H1 (cell line): ENCODE results near the gene RAP1GAP. TPM values are rescaled to one million over a fixed set of nuclear protein-coding genes. Genes with fewer than 3 reads are reported as not detected.
A peak's percentile ranks its signal among the peaks of the same experiment; 100 is the strongest.

Experiments used
- CTCF ChIA-PET: fragments of 300-600 bp; sonication (Branson Sonifier 250); formaldehyde crosslinking; loops from one replicate; lab custom pipeline; 2021; ENCODE audit not compliant: partially characterized antibody; lab: Charles Lee
- POLR2A ChIA-PET: fragments of 300-600 bp; sonication (Branson Sonifier 250); formaldehyde crosslinking; loops from one replicate; lab custom pipeline; 2021; ENCODE audit warnings: inconsistent platforms; ENCODE audit not compliant: partially characterized antibody; lab: Charles Lee
- DNase-seq, 2 experiments: peaks; one replicate each; pipeline versions ENCODE4 v3.0.0 to v3.0.0-alpha.2; 2010 to 2022; ENCODE audit warnings: low spot score in 2 of 2, low read depth in 1 of 2, mixed read lengths in 1 of 2
- FAIRE-seq: peaks from 2 replicates; lab custom pipeline; 2011; peaks lifted over from hg19 to GRCh38; lab: Jason Lieb, UNC
- H2AFZ ChIP-seq: 2 replicates; pipeline ENCODE4 v1.8.1; 2012; ENCODE audit warnings: low read length, inconsistent platforms
- H2AK5ac ChIP-seq: 2 replicates; pipeline ENCODE4 v1.6.1; 2013; ENCODE audit warnings: low read depth, low read length
- H2BK120ac ChIP-seq: replicated peaks from 2 replicates; pipeline ENCODE3; 2013; ENCODE audit warnings: low read depth, low read length, inconsistent platforms
- H2BK12ac ChIP-seq: 2 replicates; pipeline ENCODE4 v1.6.1; 2013; ENCODE audit warnings: low read depth, low read length
- H2BK15ac ChIP-seq: 2 replicates; pipeline ENCODE4 v1.6.1; 2013; ENCODE audit warnings: low read length
- H2BK20ac ChIP-seq: 2 replicates; pipeline ENCODE4 v1.6.1; 2013; ENCODE audit warnings: low read length
- H2BK5ac ChIP-seq: 2 replicates; pipeline ENCODE4 v1.6.1; 2013; ENCODE audit warnings: low read depth, low read length
- H3K14ac ChIP-seq: 2 replicates; pipeline ENCODE4 v1.6.1; 2013; ENCODE audit warnings: inconsistent platforms; ENCODE audit not compliant: insufficient read length
- H3K18ac ChIP-seq: 2 replicates; pipeline ENCODE4 v1.6.1; 2013; ENCODE audit warnings: low read length; ENCODE audit errors: extremely low read depth
- H3K23ac ChIP-seq: 2 replicates; pipeline ENCODE4 v1.6.1; 2013; ENCODE audit warnings: inconsistent platforms; ENCODE audit not compliant: insufficient read length
- H3K23me2 ChIP-seq: 2 replicates; pipeline ENCODE4 v1.6.1; 2013; ENCODE audit warnings: low read depth, low read length
- H3K27ac ChIP-seq: 2 replicates; pipeline ENCODE4 v1.6.1; 2011; ENCODE audit warnings: low read depth, low read length, inconsistent platforms
- H3K27me3 ChIP-seq, 4 experiments: replicated peaks in 1 of 4; 1 replicate in 1 of 4; 2 replicates in 3 of 4; pipeline versions ENCODE4 v1.6.1 to v1.8.1; 2011 to 2013; ENCODE audit warnings: low read length in 3 of 4, mild to moderate bottlenecking in 3 of 4, inconsistent platforms in 2 of 4, mixed read lengths in 2 of 4, moderate library complexity in 1 of 4; ENCODE audit not compliant: control insufficient read depth in 3 of 4, insufficient read depth in 3 of 4; ENCODE audit errors: extremely low read depth in 1 of 4
- H3K36me3 ChIP-seq, 4 experiments: 2 replicates each; pipeline versions ENCODE4 v1.6.1 to v1.8.1; 2011 to 2013; ENCODE audit warnings: mild to moderate bottlenecking in 4 of 4, low read length in 3 of 4, moderate library complexity in 2 of 4, control low read depth in 1 of 4, inconsistent platforms in 1 of 4; ENCODE audit not compliant: insufficient read depth in 4 of 4, control insufficient read depth in 2 of 4
- H3K4ac ChIP-seq: replicated peaks from 2 replicates; pipeline ENCODE3; 2013; ENCODE audit warnings: low read length, low read depth, mixed read lengths, inconsistent platforms; ENCODE audit not compliant: insufficient read length
- H3K4me1 ChIP-seq, 4 experiments: replicated peaks in 1 of 4; 1 replicate in 1 of 4; 2 replicates in 3 of 4; pipeline versions ENCODE4 v1.6.1 to v1.8.1; 2011 to 2013; ENCODE audit warnings: low read length in 3 of 4, inconsistent platforms in 2 of 4, mixed read lengths in 1 of 4; ENCODE audit not compliant: insufficient read depth in 4 of 4, control insufficient read depth in 3 of 4
- H3K4me2 ChIP-seq, 2 experiments: 2 replicates each; pipeline versions ENCODE4 v1.6.1 to v1.8.1; 2011 to 2013; ENCODE audit warnings: low read depth in 2 of 2, low read length in 2 of 2, control low read depth in 1 of 2, inconsistent platforms in 1 of 2, mild to moderate bottlenecking in 1 of 2; ENCODE audit not compliant: insufficient read depth in 1 of 2
- H3K4me3 ChIP-seq, 4 experiments: fragments of 200-600, 300-600 bp in 1 of 4; sonication (generic), shearing (Covaris generic), sonication (Bioruptor Twin) in 1 of 4; 2 replicates each; pipeline versions ENCODE4 v1.5.1 to v1.8.1; 2011 to 2016; ENCODE audit warnings: low read length in 4 of 4, low read depth in 3 of 4, control low read depth in 2 of 4, inconsistent platforms in 2 of 4, mild to moderate bottlenecking in 2 of 4, mixed read lengths in 1 of 4, moderate library complexity in 1 of 4; ENCODE audit not compliant: insufficient read depth in 2 of 4; ENCODE audit errors: extremely low read depth in 1 of 4
- H3K56ac ChIP-seq: replicated peaks from 2 replicates; pipeline ENCODE3; 2013; ENCODE audit warnings: low read depth, mild to moderate bottlenecking, mixed read lengths, low read length, inconsistent platforms; ENCODE audit not compliant: insufficient read length
- H3K79me1 ChIP-seq: 2 replicates; pipeline ENCODE4 v1.6.1; 2013; ENCODE audit warnings: low read depth, low read length, control low read depth
- H3K79me2 ChIP-seq, 2 experiments: 2 replicates each; pipeline versions ENCODE4 v1.6.1 to v1.8.1; 2012 to 2013; ENCODE audit warnings: low read length in 2 of 2, mild to moderate bottlenecking in 2 of 2, inconsistent platforms in 1 of 2; ENCODE audit not compliant: insufficient read depth in 2 of 2, control insufficient read depth in 1 of 2
- H3K9ac ChIP-seq, 4 experiments: replicated peaks in 1 of 4; 1 replicate in 1 of 4; 2 replicates in 3 of 4; pipeline versions ENCODE4 v1.6.1 to v1.8.1; 2011 to 2013; ENCODE audit warnings: low read depth in 3 of 4, low read length in 3 of 4, control low read depth in 2 of 4, mild to moderate bottlenecking in 2 of 4, moderate library complexity in 2 of 4, inconsistent platforms in 1 of 4; ENCODE audit errors: extremely low read depth in 1 of 4
- H3K9me3 ChIP-seq, 2 experiments: 2 replicates each; pipeline versions ENCODE4 v1.6.1 to v1.8.1; 2012 to 2013; ENCODE audit warnings: mild to moderate bottlenecking in 2 of 2, moderate library complexity in 2 of 2, control low read depth in 1 of 2, inconsistent platforms in 1 of 2, low read depth in 1 of 2, low read length in 1 of 2, mixed read lengths in 1 of 2; ENCODE audit not compliant: insufficient read depth in 2 of 2
- H4K20me1 ChIP-seq, 2 experiments: replicated peaks in 1 of 2; 2 replicates each; pipeline versions ENCODE3 to v1.8.1; 2011 to 2013; ENCODE audit warnings: inconsistent platforms in 2 of 2, low read length in 2 of 2, mild to moderate bottlenecking in 1 of 2; ENCODE audit not compliant: insufficient read depth in 2 of 2, control insufficient read depth in 1 of 2
- H4K5ac ChIP-seq: 2 replicates; pipeline ENCODE4 v1.6.1; 2013; ENCODE audit warnings: low read length, low read depth, mixed read lengths, inconsistent platforms; ENCODE audit not compliant: insufficient read length
- H4K8ac ChIP-seq: 2 replicates; pipeline ENCODE4 v1.8.0; 2013; ENCODE audit warnings: mild to moderate bottlenecking, moderate library complexity, low read length, inconsistent platforms; ENCODE audit not compliant: insufficient read depth; ENCODE audit errors: extremely low read depth
- H4K91ac ChIP-seq: replicated peaks from 2 replicates; pipeline ENCODE3; 2013; ENCODE audit warnings: low read length, mixed read lengths, inconsistent platforms; ENCODE audit not compliant: insufficient read length
- EGR1 ChIP-seq: IDR thresholded peaks from 2 replicates; pipeline ENCODE4 v1.6.1; 2011; ENCODE audit warnings: low read depth, low read length, borderline replicate concordance
- FOSL1 ChIP-seq: IDR thresholded peaks from 2 replicates; pipeline ENCODE4 v1.6.1; 2011; ENCODE audit warnings: mild to moderate bottlenecking, low read depth, low read length, moderate library complexity; ENCODE audit not compliant: insufficient read depth
- JUND ChIP-seq: IDR thresholded peaks from 2 replicates; pipeline ENCODE4 v1.6.1; 2011; ENCODE audit warnings: mild to moderate bottlenecking, improper control_type of control experiment, low read length
- RFX5 ChIP-seq: IDR thresholded peaks from 2 replicates; pipeline ENCODE4 v1.6.1; 2011; ENCODE audit warnings: low read depth, low read length, improper control_type of control experiment, borderline replicate concordance
- SIX5 ChIP-seq: IDR thresholded peaks from 2 replicates; pipeline ENCODE4 v1.6.1; 2011; ENCODE audit warnings: mild to moderate bottlenecking, low read depth, low read length
- SP4 ChIP-seq: IDR thresholded peaks from 2 replicates; pipeline ENCODE4 v1.6.1; 2012; ENCODE audit warnings: low read length, inconsistent platforms
- WGBS, 2 experiments: shearing (Covaris generic) in 1 of 2; methylation state at CpG; one replicate each; pipeline versions ENCODE4 v1.1.6 to v1.1.7; 2013 to 2015; ENCODE audit warnings: low lambda C conversion rate in 2 of 2, mixed read lengths in 2 of 2, inconsistent platforms in 1 of 2, low coverage in 1 of 2, missing lambda C conversion rate in 1 of 2; ENCODE audit not compliant: insufficient replicate concordance in 2 of 2, insufficient coverage in 1 of 2, insufficient read length in 1 of 2; ENCODE audit errors: extremely low coverage in 1 of 2, missing lambda C conversion rate in 1 of 2; 5-methylcytosine and 5-hydroxymethylcytosine counted together
- polyA plus RNA-seq, 7 experiments: library from polyadenylated mRNA; depleted of rRNA in 3 of 7; stranded (reverse) in 5 of 7; unstranded in 2 of 7; fragments of >200 nt in 5 of 7; fragments of 200-250 nt in 2 of 7; gene quantifications; 1 replicate in 5 of 7; 2 replicates in 1 of 7; 4 replicates in 1 of 7; pipeline versions ENCODE4 v1.2.1 to v1.2.3, GENCODE V29; 2011 to 2013; ENCODE audit warnings: missing spikeins in 2 of 7, mixed read lengths in 2 of 7
- total RNA-seq: library from RNA; stranded (reverse); fragmentation: NEBNext Ultra II Directional; extraction: Animal tissue kit (Norgen Biotek cat#: 25700); gene quantifications from 2 replicates; pipeline ENCODE4 v1.2.1, GENCODE V29; 2021

The RAP1GAP gene
- total and polyA plus RNA-seq, 2 of the 8 experiments (the other 6 are each of a cell fraction or from before 2014, with no cell fraction given) = 8.4 TPM

- H2BK12ac ChIP-seq = no peak overlapping the region
- no peak overlapping the region for H3K14ac ChIP-seq
- H3K4me1 ChIP-seq = peaks cover 0 to 28% (median 10%) of the 10 kb centered on the region in 4 experiments; a peak in 6 of 7 replicates
- TF ChIP-seq FOSL1 = no peak
- TF ChIP-seq RFX5 = no peak
- TF ChIP-seq EGR1 = no peak
- TF ChIP-seq SIX5 = no peak
- no peak for TF ChIP-seq SP4
- TF ChIP-seq JUND = no peak
- no peak overlapping the region for H3K56ac ChIP-seq
- no peak overlapping the region for H2BK20ac ChIP-seq
- no peak overlapping the region for H3K23ac ChIP-seq
- DNase-seq = no peak
- no peak overlapping the region for H4K5ac ChIP-seq
- H3K18ac ChIP-seq = no peak overlapping the region
- H2AK5ac ChIP-seq = no peak overlapping the region
- ChIA-PET CTCF (interaction anchor here (3.0 kb wide), 1 partner anchor 11 kb away, joined by 9 read pairs; no protein-coding TSS in a partner anchor), POLR2A (no interaction called here)
- WGBS, 2 experiments = 85% methylated on average over 22 of the region's 22 CpGs; no CpG with 5 or more reads in 1 of the 2 experiments
- no peak overlapping the region for H3K4me3 ChIP-seq
- no peak overlapping the region for H2BK120ac ChIP-seq
- H3K9ac ChIP-seq = no peak overlapping the region
- H4K91ac ChIP-seq = no peak overlapping the region
- peaks cover 13% of the 10 kb centered on the region for H3K23me2 ChIP-seq
- H3K4me2 ChIP-seq = no peak overlapping the region
- peaks cover 0 to 28% (median 19%) of the 10 kb centered on the region in 4 experiments; a peak in 5 of 7 replicates for H3K27me3 ChIP-seq
- H2AFZ ChIP-seq = no peak overlapping the region
- no peaks in the 10 kb centered on the region for H3K79me1 ChIP-seq
- no peaks in the 10 kb centered on the region for H3K36me3 ChIP-seq
- no peaks in the 10 kb centered on the region for H3K79me2 ChIP-seq
- no peak overlapping the region for H2BK15ac ChIP-seq
- H4K20me1 ChIP-seq = no peaks in the 10 kb centered on the region
- no peak overlapping the region for H2BK5ac ChIP-seq
- no peak for FAIRE-seq
- 0 out of 2 replicates have a peak overlapping the region, but pooled peaks have one; percentile 18 for H4K8ac ChIP-seq
- no peak overlapping the region for H3K4ac ChIP-seq
- no peaks in the 10 kb centered on the region for H3K9me3 ChIP-seq
- no peak overlapping the region for H3K27ac ChIP-seq
These were observed 2.4 kb downstream of the RAP1GAP start for GRCh38 chr1:21666576-21667320.
